ENCODE measurements around the gene SOX13. TPM values are rescaled to one million over a fixed set of nuclear protein-coding genes. Genes with fewer than 3 reads are reported as not detected.

The SOX13 gene
- total RNA-seq, 1 donor from 2014 or later, result 64.4 TPM

DNA sequence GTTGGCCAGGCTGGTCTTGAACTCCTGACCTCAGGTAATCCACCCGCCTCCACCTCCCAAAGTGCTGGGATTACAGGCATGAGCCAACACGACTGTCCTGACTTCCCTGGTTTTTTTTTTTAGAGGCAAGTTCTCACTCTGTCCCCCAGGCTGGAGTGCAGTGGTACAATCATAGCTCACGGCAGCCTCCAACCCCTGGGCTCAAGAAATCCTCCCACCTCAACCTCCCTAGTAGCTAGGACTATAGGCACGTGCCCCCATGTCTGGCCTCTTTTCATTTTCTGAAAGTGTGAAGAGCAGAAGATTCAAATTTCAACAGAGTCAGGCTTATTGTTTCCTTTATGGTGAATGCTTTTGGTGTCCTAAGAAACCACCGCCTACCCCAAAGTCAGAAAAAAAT lies 21.7 kb upstream of the SOX13 start:
- H3K36me3 Mint-ChIP-seq (ENCODE audit: low read depth), result no peaks in the 10 kb centered on the region
- TF ChIP-seq CTCF (conservative IDR thresholded peaks at IDR 0.05), result no peak
- H3K9me3 Mint-ChIP-seq, result no peaks in the 10 kb centered on the region
- DNase-seq (ENCODE audit: low read depth, low spot score), result no peak
- peaks cover 12% of the 10 kb centered on the region for H3K4me1 Mint-ChIP-seq
- H3K27me3 Mint-ChIP-seq (ENCODE audit: low read depth), result no peaks in the 10 kb centered on the region
- no peak overlapping the region for H3K4me3 Mint-ChIP-seq
- no peak overlapping the region for H3K27ac Mint-ChIP-seq (ENCODE audit: unreplicated experiment)

DNA sequence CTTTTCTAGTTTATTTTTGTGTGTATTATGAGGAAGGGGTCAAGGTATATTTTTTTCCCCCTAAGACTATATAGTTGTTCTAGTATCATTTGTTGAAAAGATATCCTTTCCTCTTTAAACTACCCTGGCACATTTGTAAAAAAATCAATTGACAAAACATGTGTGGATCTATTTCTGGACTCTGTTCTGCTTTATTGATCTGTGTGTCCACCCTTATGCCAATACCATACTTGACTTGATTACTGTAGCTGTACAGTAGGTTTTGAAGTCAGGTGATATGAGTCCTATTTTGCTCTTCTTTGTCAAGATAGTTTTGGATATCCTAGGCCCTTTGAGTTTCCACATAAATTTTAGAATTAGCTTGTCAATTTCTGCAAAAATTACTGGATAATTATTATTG lies 21.2 kb upstream of the SOX13 start:
- no peaks in the 10 kb centered on the region for H3K9me3 Mint-ChIP-seq
- DNase-seq (ENCODE audit: low read depth, low spot score), result no peak
- H3K4me3 Mint-ChIP-seq, result no peak overlapping the region
- H3K27ac Mint-ChIP-seq (ENCODE audit: unreplicated experiment), result no peak overlapping the region
- no peak for TF ChIP-seq CTCF (conservative IDR thresholded peaks at IDR 0.05)
- H3K4me1 Mint-ChIP-seq, result peaks cover 12% of the 10 kb centered on the region
- H3K36me3 Mint-ChIP-seq (ENCODE audit: low read depth), result no peaks in the 10 kb centered on the region
- no peaks in the 10 kb centered on the region for H3K27me3 Mint-ChIP-seq (ENCODE audit: low read depth)

DNA sequence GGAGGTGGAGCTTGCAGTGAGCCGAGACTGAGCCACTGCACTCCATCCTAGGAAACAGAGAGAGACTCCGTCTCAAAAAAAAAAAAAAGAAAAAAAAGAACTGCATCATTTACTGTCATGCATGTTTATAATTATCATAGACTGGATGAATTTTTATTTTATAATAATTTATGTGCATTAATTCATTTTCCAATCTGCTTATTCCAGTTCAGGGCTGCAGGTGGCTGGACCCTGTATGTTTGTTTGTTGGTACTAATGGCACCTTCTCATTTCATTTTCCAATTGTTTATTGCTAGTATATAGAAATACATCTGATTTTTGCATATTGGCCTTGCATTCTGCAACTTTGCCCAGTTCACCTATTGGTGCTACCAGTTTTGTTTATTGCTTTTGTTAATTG lies 19.0 kb upstream of the SOX13 start:
- Mint-ChIP-seq H3K27ac (ENCODE audit: unreplicated experiment) (no peak overlapping the region), H3K4me3 (no peak overlapping the region), H3K36me3 (ENCODE audit: low read depth) (no peaks in the 10 kb centered on the region), H3K9me3 (no peaks in the 10 kb centered on the region), H3K27me3 (ENCODE audit: low read depth) (no peaks in the 10 kb centered on the region), H3K4me1 (peaks cover 7% of the 10 kb centered on the region)
- no peak for DNase-seq (ENCODE audit: low read depth, low spot score)
- no peak for TF ChIP-seq CTCF (conservative IDR thresholded peaks at IDR 0.05)

DNA sequence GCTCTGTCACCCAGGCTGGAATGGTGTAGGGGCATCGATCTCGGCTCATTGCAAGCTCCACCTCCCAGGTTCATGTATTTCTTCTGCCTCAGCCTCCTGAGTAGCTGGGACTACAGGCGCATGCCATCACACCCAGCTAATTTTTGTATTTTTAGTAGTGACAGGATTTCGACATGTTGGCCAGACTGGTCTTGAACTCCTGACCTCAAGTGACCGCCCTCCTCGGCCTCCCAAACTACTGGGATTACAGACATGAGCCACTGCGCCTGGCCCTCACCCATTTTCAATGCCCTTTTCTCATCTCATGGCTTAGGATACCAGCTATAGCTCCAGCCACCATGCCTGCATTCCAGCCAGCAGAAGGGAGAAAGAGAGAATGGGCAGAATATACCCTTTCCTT lies 12.9 kb upstream of the SOX13 start:
- no peak for TF ChIP-seq CTCF (conservative IDR thresholded peaks at IDR 0.05)
- no peak for DNase-seq (ENCODE audit: low read depth, low spot score)
- no peaks in the 10 kb centered on the region for H3K9me3 Mint-ChIP-seq
- no peaks in the 10 kb centered on the region for H3K27me3 Mint-ChIP-seq (ENCODE audit: low read depth)
- H3K4me3 Mint-ChIP-seq, result no peak overlapping the region
- peaks cover 19% of the 10 kb centered on the region for H3K4me1 Mint-ChIP-seq
- no peaks in the 10 kb centered on the region for H3K36me3 Mint-ChIP-seq (ENCODE audit: low read depth)
- no peak overlapping the region for H3K27ac Mint-ChIP-seq (ENCODE audit: unreplicated experiment)

- Mint-ChIP-seq H3K9me3 (no peaks in the 10 kb centered on the region), H3K4me3 (no peak overlapping the region), H3K27ac (ENCODE audit: unreplicated experiment) (no peak overlapping the region), H3K4me1 (peaks cover 35% of the 10 kb centered on the region), H3K27me3 (ENCODE audit: low read depth) (no peaks in the 10 kb centered on the region), H3K36me3 (ENCODE audit: low read depth) (no peaks in the 10 kb centered on the region)
- no peak for DNase-seq (ENCODE audit: low read depth, low spot score)
- TF ChIP-seq CTCF (conservative IDR thresholded peaks at IDR 0.05), result no peak
Observed at GRCh38 chr1:204062106-204062505, 10.8 kb upstream of the SOX13 start.

Data from neural crest cell (in vitro differentiated cells).